ENCODE results near the gene MED12.

MED12 gene

DNA sequence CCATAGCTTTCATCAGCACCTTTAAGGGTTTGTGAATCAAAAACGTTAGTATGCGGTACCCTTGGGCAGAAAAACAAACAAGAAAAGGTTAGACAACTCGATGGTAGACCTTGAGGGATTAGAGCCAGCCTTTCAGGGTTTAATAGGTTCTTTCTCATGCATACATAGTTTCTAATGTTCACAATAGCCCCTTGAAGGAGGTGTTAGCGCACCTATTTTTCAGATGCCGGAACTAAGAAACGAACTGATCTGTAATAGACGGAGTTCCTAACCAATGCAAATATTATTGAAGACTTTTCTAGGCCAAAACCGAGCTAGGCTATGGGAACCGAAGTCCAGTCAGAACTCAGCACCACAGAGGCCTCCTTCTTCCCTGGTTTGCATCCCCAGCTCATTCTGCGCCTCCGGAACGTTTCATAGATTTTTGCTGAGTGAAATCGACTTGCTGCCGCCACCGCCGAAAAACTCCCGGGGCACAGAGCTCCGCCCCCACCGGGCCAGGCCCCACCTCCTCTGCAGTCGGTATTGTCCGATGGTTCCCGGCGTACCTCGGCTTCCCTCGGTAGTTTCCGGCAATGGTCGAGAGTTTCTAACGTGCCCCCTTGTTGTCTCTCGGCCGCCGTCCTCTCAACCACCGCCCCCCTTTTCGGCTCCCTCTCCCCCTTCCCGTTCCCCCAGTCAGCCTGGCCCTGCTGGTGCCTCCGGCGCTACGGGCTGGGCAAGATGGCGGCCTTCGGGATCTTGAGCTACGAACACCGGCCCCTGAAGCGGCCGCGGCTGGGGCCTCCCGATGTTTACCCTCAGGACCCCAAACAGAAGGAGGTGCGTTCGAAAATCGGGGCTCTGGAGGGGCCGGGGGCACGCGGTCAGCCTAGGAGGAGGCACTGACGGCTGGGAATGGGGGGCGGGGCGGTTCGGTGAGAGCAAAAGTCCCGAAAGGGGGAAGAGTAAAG is at the start of gene MED12:
Gene MED12, plus strand, starts transcription at position 565 of the 953 bp plus-strand sequence. Its CDS starts 159 bp downstream, at position 724.
- DNase-seq = peak; percentile 65

DNA sequence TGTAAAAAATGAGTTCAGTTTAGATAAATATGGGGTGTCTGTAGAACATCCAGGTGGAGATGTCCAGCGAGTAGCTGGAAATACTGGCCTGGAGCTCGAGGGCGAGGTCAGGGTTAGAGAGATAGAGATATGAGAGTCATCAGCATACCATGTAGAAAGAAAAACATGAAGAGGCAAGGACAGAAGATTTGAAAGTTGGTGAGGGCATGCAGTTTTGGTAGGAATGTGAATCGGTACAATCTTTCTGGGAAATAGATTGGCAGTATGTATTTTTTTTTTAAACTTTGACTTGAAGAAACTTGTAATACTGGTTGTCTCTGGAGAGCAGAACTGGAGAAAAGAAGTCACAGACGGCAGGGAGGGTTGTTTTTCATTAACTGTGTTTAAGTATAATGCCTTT is 47.9 kb upstream of the MED12 start:
- no peak for DNase-seq

DNA sequence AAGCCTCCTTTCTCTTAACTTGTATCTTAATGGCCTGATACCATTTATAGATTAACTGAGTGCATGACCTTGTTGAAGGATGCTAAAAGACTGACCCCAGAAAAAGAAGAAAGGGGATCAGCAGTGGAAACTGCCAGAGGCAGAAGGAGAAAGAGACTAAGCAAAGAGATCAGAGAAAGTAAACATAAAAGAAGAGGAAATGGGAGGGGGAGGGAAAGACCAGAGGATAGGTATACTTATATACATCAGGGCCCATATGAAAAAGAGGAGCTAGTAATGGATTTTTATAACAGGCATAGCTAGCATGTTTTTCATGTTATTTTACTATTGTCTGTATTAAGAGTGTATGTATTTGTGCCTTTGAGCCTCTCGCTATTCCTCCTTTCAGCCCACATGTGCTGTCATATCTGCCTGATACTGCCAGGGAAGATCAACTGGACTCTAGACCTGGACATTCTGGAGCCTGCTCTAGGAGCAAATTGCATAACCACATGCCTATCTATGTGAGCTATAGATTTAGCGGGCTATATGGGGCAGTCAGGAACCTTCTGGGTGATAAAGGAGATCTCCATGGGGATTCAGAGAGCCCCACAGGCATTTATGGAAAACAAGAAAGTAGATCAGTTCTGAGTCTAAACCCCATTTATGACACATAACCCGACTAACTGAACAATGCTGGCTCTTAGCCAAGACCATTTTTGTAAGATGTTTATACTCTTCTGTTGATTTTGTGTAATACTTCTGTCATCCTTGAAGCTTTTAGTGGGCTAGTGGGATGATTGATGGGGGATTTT is 36.9 kb upstream of the MED12 start:
- no peak for DNase-seq

DNA sequence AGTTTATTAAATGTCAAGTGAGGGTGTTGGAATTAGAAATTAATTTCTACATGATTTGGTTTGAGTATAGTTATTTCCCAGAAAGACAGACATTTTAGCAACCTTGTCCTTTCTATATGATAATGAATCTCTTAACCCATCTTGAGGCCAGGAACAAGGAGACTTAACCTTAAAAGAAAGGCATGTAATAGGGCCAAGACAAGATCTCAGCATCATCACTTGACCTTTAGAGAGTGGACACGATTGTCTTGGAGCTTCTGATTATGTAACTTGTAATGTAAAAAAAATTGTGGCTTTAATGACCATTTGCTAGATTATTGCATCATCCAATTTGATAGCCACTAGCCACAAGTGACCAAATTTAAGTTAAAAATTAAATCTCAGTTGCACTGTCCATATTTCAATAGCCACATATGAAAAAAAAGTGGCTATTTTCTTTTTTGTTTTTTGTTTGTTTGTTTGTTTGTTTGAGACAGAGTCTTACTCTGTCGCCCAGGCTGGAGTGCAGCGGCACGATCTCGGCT is 36.2 kb upstream of the MED12 start:
- DNase-seq = no peak

DNA sequence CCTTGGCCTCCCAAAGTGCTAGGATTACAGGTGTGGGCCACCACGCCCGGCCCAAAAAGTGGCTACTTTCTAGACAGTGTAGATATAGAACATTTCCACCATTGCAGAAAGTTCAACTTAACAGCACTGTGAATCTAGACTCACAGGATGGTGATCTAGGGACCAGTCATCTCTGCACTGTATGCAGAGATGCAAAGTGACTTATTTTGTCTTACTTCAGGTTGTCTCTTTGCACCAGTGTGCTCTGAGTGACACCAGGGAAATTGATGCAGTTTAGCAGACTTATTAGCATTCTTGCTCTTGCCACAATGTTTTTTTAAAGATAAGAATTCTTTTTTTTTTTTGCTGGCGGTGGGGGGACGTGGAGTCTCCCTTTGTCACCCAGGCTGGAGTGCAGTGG is 35.6 kb upstream of the MED12 start:
- no peak for DNase-seq

DNA sequence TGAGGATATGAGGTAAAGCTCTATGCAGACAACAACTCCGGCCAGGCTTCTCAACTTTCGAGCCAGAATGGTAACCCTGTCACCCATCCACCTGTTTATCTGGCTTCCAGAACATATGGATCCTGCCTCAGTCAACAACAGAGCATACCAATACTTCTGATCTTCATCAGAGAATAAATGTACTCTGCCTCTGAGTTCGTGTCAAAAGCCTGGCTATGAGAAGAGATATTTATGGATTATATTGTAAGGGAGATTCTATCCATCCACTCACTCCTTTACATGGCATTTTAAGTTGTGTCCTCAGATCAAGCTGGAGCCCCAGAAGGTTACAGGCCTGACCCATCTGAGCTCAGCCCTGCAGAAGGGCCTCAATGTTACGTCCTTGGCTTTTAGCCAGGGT is 32.5 kb upstream of the MED12 start:
- DNase-seq = no peak

DNA sequence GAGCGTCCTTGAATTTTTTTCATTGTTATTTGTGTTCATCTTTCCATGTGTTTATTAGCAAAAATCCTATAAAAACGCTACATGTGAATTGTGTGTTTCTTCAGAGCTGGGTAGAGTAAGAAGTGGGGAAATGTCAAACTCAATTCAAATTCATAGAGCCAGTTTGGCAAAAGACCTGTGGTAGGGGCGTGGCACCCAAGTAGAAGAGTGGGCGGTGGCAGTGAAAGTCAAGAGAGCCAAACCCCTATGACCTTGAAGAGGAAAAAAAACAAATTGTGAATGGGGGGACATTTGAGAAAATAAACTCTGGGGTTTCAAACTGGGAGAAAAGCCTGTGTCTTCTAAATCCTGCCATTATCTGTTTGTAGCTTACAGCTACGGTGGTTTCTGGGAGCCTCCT is 27.1 kb upstream of the MED12 start:
- no peak for DNase-seq

DNA sequence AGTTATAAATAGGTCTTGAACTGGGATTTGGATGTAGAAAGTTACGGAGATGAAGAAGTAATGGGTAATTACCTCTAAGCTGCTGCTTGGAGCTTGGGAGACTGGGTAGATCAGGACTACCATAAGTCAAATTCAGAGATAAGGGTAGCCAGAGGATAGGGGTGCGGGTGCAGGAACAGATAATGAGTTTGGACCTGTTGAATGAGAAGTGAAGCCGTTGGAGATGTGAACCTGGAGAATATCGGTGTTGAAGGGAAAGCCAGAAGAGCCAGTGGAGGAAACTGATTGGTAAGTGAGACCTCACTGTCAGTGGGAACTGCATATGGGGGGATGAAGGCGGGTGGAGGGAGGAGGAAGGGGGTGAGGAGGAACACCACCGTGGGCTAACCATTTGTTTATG is 23.4 kb upstream of the MED12 start:
- no peak for DNase-seq

DNA sequence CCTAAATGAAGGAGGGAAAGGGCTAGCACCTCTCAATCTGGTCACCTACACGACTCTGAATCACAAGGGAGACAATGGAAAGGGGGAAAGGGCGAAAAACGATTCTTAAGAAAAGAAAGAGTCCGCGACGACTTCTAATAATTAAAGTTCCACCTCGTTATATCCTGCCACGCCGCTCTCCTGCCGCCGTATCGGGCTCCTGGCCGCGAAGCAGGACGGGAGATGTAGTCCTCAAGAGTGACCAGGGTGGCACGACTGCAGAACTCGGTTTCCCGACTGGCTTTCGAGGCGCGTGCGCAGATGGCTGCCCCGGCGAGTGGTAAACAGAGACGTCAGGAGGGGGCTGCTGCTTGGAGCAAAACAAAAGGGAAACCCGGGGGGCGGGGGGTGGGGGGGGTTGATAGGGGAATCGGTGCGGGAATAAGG is 22.8 kb upstream of the MED12 start, which contains the start of gene FOXO4:
Gene FOXO4, plus strand, starts transcription at position 297 of the 426 bp plus-strand sequence. CDS start 678 bp downstream, outside the sequence.
- DNase-seq = peak; percentile 80

DNA sequence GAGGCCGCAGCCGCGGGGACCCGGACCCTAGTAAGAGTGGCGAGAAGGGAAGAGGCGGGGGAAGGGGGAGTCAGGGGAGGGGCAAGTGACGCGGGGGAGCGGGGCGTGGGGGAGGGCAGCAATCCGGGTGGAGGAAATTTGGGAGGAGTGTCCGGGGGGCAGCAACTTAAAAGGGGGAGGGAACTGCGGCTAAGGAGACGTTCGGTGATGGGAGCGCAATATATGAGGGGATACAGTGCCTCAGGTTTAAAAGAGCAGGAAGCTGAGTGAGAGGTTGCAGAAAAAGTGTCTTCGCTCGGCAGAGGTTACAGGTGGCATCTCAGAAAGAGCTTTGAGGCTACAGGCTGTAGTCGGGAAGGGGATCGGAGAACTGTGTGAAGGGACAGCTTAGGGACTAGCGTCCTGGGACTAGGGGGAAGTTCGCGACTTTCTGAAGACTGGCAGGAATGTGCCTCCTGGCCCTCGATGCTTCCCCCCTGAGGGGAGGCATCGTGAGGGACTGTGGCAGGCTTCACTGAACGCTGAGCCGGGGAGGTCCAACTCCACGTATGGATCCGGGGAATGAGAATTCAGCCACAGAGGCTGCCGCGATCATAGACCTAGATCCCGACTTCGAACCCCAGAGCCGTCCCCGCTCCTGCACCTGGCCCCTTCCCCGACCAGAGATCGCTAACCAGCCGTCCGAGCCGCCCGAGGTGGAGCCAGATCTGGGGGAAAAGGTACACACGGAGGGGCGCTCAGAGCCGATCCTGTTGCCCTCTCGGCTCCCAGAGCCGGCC is 22.2 kb upstream of the MED12 start:
- peak; percentile 28 for DNase-seq

DNA sequence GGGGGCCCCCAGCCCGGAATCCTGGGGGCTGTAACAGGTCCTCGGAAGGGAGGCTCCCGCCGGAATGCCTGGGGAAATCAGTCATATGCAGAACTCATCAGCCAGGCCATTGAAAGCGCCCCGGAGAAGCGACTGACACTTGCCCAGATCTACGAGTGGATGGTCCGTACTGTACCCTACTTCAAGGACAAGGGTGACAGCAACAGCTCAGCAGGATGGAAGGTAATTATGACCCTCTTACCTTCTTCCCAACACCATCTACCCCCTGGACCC is 21.7 kb upstream of the MED12 start:
- no peak for DNase-seq

DNA sequence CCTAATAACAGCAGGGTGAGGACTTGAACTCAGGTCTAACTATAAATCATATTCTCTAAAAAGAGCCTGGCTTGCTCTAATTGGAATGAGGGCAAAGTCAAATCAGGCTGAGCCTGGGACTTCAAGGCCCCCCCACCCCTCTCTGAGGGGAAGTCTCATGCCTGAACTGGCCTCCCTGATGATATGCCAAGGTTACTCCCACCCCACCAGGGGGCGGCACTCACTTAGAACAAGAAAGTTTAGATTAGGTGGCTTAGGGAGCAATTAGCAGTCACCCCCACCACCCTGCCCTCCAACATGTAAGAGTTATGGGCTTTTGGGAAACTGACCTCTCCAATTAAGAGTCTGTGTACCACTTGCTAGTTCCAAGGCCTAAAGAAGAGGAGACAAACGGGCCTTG is 20.1 kb upstream of the MED12 start:
- peak; percentile 65 for DNase-seq

DNA sequence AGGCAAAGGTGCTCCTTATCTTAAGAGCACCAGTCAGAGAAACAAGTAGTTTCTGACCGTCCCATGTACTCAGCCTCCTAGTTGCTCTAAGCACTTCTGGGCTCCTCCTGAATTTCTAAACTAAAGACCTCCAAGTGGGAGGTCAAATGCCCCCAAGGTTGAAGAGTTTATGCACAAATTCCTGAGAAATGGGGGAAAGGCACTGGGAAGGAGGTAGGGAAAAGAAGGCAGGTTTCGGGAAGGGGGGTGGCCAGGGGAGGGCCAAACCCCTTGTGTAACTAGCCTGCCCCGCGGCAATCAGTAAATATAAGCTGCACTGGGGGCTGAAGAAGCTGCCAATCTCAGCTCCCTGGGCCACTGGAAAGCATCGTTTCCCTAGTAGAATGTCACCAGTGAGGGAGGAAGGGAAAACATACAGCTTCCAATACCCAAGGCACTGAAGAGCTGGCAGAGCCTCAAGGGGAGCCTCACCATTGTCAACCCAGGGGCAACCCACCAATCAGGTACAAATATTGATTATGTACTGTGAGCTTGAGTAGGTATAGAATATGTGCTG is 19.4 kb upstream of the MED12 start:
- no peak for DNase-seq

DNA sequence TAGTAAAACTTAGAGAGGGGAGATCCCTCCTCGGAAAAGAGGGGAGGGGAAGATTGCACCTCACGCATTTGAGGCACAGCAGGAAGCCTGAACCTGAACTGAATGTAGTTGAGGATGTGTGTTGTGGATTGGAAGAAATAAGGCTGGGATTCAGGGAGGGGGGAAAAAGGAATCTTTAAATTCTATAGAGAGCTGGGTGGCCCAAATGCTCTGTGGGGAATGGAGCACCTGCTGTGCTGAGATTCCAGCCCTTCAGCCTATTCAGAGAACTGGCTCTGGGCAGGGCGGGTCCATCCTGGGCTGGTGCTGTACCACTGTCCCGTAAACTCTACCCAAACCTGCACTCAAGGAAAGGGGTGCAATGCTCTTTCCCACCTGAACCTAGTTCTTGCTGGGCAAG is 18.7 kb upstream of the MED12 start:
- DNase-seq = no peak

DNA sequence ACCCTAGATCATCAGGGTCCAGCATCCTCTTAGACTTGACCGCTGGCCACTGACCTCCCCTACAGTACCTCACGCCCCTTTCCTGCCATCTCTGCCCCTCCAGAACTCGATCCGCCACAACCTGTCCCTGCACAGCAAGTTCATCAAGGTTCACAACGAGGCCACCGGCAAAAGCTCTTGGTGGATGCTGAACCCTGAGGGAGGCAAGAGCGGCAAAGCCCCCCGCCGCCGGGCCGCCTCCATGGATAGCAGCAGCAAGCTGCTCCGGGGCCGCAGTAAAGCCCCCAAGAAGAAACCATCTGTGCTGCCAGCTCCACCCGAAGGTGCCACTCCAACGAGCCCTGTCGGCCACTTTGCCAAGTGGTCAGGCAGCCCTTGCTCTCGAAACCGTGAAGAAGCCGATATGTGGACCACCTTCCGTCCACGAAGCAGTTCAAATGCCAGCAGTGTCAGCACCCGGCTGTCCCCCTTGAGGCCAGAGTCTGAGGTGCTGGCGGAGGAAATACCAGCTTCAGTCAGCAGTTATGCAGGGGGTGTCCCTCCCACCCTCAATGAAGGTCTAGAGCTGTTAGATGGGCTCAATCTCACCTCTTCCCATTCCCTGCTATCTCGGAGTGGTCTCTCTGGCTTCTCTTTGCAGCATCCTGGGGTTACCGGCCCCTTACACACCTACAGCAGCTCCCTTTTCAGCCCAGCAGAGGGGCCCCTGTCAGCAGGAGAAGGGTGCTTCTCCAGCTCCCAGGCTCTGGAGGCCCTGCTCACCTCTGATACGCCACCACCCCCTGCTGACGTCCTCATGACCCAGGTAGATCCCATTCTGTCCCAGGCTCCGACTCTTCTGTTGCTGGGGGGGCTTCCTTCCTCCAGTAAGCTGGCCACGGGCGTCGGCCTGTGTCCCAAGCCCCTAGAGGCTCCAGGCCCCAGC is 17.6 kb upstream of the MED12 start:
- DNase-seq = no peak

DNA sequence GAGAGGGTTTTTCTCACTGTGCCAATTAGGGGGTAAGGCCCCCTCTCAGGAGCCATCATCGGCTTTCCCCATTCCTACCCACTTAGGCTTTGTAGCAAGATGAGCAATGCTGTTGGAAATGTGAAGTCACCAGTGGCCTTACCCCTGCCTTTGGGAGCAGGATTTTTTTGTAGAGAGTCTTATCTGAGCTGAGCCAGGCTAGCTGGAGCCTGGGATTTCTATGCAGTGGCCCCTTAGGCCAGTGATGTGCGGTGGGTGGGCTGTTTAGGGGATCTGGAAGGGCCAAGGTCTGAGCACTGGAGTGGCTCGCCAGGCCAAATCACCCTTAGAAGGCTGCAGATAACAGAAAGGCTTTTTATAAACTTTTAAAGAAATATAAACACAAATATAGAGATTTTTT is 16.1 kb upstream of the MED12 start:
- no peak for DNase-seq

DNA sequence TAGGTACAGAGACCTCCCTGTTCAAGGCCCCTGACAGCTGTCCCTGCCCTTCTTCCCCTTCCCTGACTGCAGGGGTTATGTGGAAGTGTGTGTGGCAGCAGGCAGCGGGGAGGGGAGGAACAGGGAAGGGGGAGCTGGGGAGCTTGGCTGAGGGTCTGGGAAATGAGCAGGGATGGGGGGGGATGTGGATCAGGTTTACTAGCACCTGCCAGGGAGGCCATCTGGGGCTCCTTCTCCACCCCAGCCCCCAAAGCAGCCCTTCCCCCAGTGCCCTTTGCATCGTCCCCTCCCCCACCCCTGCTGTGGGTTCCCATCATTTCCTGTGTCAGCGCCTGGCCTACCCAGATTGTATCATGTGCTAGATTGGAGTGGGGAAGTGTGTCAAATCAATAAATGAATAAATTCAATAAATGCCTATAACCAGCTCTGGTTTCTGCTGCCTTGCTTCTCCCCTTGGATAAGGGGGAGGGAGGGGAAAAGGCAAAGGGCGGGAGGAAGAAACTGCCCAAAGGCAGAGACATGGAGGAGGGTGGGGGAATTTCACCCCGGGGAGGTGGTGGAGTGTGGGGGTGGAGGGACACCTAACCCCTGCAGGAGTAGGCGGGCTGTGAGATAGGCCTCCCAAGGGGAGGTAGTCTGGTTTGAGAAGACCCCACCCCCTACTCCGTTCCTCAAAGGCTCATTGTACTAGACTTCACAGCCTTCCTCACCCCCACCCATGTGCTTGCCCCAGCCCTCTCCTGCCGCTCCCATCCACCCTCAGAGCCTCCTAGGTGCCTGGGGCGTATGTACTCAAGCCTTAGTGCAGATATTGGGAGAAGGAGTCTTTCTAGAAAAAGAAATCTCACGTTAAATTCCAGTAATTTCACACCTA is 15.0 kb upstream of the MED12 start:
- DNase-seq = no peak

DNA sequence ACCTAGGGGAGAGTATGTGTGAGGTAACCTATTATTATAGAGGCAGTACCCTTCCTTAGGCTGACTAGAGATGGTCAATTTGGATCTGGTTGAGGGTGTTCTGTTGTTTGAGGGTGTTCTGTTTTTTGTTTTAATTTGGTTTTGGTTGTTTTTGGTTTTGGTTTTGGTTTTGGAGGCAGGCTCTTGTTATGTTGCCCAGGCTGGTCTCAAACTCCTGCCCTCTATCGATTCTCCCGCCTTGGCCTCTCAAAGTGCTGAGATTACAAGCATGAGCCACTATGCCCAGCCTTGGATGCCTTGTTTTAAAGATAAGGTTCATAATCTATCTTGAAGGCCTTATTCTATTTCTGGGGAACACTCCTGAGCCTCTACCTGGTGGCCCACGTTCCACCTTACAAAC is 12.8 kb upstream of the MED12 start:
- no peak for DNase-seq

DNA sequence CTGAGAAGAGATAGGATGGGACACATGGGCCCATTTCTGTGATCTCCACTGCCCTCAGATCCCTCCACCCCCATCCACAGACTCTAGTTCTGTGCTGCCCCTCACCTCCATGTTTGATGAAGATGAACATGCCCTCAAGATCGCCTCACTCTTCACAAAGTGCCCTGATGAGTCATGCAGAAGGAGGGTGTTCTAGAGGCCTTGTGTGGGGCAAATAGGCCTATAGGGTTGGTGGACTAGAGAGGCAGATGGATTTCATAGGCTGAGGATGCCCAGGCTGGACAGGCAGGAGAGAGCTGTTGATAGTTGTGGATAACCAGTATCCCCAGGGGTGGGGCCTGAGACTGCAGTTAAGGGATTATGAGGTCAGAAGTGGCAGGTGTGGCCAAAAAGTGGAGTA is 12.0 kb upstream of the MED12 start, which contains the start of gene CXorf65:
Gene CXorf65, minus strand, starts transcription at position 314 of the 400 bp plus-strand sequence. Its CDS starts 184 bp downstream, at position 130.
- DNase-seq = no peak

DNA sequence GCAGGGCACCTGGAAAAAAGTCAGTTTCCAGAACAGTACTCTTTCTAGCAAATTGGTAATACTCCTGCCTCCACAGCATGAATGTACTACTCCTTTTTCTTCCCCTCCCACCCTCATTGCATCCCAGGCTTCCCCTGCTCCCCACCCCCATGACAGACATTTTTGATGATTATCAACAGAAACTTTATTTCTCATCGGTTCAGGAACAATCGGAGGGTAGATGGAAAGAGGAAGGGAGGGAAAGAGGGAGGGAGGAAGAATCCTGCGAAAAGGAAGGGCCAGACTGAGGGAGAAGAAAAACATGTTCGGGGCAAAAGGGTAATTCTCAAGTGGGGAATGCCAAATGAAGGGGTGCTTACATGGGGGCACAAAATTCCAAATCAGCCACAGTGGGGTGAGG is 11.2 kb upstream of the MED12 start:
- DNase-seq = no peak
